Medulla oblongata (tissue), 1 donor: ENCODE measurements around the gene RPH3AL.
"Not testable (repeated sequence)": the region's sequence is repeated elsewhere in the genome, so short reads cannot be mapped to it uniquely, and the experiment has no call there.

ENCODE experiments used
- DNase-seq: peaks from one replicate; pipeline ENCODE4 v3.0.0-alpha.2; 2015; ENCODE audit errors: extremely low spot score

RPH3AL gene

GRCh38 chr17:282000-282911 is 70.4 kb downstream of the RPH3AL start:
- DNase-seq: no peak

GRCh38 chr17:281365-281999 is 71.1 kb downstream of the RPH3AL start:
- no peak for DNase-seq

GRCh38 chr17:280901-281300 is 71.7 kb downstream of the RPH3AL start:
- no peak for DNase-seq

GRCh38 chr17:280216-280615 is 72.4 kb downstream of the RPH3AL start:
- DNase-seq: no peak

GRCh38 chr17:279776-280175 is 72.8 kb downstream of the RPH3AL start:
- DNase-seq: no peak

GRCh38 chr17:279331-279730 is 73.3 kb downstream of the RPH3AL start:
- no peak for DNase-seq

GRCh38 chr17:278676-279059 is 73.9 kb downstream of the RPH3AL start:
- no peak for DNase-seq

GRCh38 chr17:278055-278675 is 74.4 kb downstream of the RPH3AL start:
- no peak for DNase-seq

GRCh38 chr17:274902-275301 is 77.7 kb downstream of the RPH3AL start:
- DNase-seq: no peak

- no peak for DNase-seq
Measured at GRCh38 chr17:273981-274832, 78.4 kb downstream of the RPH3AL start.

- DNase-seq: not testable (repeated sequence)
Measured at GRCh38 chr17:272856-273255, 79.8 kb downstream of the RPH3AL start.

GRCh38 chr17:271928-272623 is 80.5 kb downstream of the RPH3AL start:
- not testable (repeated sequence) for DNase-seq

- no peak for DNase-seq
Measured at GRCh38 chr17:269616-270514, 82.7 kb downstream of the RPH3AL start.

- peak; percentile 60 for DNase-seq
Measured at GRCh38 chr17:266701-267667, 85.6 kb downstream of the RPH3AL start.

- DNase-seq: no peak
Measured at GRCh38 chr17:266219-266618, 86.4 kb downstream of the RPH3AL start.

GRCh38 chr17:265718-266117 is 86.9 kb downstream of the RPH3AL start:
- no peak for DNase-seq

- no peak for DNase-seq
Measured at GRCh38 chr17:263773-264172, 88.8 kb downstream of the RPH3AL start.

- no peak for DNase-seq
Measured at GRCh38 chr17:263271-263670, 89.3 kb downstream of the RPH3AL start.

- no peak for DNase-seq
Measured at GRCh38 chr17:261635-262034, 91.0 kb downstream of the RPH3AL start.
